ENCODE measurements around the gene BRD3.
A peak's percentile ranks its signal among the peaks of the same experiment; 100 is the strongest.

Gene BRD3

DNA sequence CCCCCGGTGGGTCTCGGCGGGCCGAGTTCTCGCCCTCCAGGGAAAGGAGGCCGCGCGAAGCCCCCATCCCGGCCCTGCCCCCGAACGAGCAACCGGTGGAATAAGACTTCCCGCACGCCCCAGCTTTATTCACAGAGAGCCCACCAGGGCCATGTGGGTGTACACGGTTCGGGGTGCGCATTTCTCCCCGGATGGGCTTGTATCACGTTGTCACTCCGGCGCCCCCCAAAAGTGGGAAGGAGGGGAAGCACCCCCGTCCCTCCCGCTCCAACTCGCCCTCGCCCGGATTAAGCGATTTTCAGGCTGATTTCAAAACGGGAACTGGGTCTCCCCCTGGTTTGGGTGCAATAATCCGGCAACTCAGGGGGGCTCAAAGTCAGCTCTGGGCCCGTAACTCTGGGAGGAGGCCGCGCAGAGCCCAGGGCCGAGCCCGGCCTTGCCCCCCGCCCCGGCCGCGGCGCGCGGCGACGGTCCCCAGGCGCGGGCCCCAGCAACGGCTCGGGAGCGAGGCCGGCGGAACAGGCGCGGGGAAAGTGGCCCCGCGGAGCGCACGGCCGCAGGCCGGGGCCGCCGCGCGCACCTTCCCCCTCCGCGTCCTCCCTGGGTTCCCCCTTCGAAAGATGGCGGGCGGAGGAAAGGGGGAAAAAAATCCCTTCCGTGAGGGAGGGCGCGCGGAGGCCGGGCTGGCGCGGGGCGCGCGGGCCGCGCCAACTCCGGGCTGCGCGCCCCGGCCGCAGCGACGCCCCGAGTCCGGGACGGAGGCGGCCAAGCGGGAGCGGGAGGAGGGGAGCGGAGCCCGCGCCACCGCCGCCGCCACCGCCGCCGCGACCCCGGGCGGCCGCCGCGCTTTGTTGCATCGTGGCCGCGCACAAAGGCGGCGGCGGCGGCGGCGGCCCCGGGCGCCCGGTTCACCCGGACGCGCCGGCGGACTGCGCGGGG is 644 bp downstream of the BRD3 start:
- peak in 1 of 3 donors; percentile 2 for DNase-seq (ENCODE audit: low read depth in 2 of 3, low spot score in 1 of 3)

DNA sequence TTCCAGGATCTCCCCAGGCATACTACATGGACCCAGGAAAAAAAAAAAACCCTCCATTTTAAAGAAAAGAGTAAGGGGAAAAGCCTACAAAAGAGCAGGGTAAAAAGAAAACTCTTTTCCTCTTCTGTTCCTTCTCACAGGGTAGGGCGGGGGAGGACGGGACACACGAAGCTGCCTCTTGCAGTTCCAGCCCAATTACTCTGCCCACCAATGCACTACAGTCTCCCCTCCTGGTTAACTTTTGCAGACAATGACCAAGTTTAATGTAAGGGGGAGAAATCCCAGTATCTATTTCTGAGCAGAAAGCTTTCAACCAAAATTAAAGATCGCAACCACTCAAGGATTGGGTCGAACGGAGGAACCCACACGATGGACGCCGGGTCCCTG is 1.3 kb downstream of the BRD3 start:
- no peak for DNase-seq (ENCODE audit: low read depth in 2 of 3, low spot score in 1 of 3)

DNA sequence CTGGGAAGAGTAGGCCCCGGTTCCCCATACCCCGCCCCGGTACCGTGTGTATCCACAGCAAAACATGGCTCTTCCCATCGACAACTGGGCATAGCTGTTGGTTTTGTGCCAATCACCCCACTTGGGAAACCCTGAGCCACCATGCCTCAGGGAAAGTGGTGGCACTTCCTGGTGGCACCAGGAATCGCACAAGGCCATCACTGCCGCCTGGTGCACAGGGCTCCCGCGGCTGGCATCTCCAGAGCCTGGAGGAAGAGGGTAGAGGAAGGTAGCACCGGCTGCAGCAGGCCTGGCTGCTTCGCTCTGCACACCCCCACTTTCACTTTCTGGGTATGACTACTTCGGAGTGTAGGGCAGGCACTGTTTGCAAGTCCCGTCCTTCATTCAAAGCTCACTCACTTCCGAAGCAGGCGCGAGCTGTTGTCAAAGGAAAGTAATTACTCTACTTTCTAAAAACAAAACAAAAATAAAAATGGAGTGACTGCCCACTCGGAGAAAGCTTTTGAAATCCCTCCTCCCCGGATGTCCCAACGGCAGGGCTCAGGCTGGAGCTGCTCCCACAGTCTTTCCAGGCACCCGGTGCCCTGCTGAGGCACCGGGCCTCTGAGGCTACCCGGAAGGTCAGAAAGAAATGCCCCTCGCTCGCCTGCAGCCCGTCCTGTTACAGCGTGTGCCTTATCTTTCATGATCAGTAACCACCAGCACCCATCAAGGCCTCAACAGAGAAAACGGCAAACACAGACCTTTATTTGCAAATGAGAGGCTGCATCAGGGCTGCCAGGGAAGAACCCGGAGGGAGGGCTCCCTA is 2.0 kb downstream of the BRD3 start:
- peak; percentile 56 to 58 (median 57) for DNase-seq (ENCODE audit: low read depth in 2 of 3, low spot score in 1 of 3)

DNA sequence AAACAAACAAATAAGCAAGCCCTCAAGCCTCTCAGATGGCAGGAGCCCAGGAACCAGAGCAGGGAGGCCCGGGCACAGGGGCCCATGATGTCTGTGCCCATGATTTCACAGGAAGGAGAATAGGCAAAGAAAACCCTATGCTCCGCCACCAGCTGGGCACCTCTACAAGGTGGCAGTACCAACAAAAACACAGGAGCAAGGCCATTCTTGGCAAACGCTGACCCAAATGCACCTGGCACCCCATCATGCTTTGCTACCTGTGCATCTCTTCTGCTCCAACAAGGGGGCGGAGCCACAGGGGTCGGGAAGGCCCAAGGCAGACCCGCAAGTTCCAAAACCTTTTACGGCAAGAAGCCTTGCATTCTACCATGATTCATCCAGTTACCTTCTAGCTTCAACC is 3.1 kb downstream of the BRD3 start:
- no peak for DNase-seq (ENCODE audit: low read depth in 2 of 3, low spot score in 1 of 3)

DNA sequence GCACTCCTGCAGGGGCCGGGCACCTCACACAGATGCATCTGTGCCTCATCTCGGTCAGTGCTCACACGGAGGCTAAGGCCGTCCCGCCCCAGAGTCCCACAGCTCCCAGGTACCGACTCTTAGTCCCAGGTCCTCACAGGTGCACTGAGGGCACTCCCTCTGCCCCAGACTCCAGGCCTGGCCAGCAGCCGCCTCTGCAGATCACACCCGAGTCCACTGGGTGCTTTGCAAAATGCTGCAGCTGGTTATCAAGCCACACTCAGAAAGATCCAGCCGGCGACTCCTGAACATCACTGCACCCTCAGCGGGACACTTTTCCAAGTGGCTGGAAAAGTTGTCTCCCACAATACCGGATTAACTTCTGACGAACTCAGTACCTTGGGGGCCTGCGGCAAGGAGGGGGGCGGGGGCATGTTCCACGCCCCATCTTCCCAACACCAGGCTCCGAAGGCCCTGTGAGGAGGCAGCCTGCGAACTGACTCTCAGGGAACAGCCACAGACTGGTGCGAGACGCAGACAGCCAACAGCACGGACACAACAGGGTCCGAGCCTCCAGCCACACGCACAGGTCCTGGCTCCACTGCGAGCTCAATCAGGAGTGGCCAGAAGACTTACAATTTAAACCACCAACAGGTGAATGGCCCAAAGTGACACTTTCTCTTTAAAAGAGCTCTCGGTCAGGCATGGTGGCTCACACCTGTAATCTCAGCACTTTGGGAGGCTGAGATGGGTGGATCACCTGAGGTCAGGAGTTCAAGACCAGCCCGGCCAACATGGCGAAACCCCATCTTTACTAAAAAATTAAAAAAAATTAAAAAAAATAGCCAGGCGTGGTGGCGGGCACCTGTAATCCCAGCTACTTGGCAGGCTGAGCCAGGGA is 4.0 kb downstream of the BRD3 start:
- DNase-seq (ENCODE audit: low read depth in 2 of 3, low spot score in 1 of 3) = no peak

DNA sequence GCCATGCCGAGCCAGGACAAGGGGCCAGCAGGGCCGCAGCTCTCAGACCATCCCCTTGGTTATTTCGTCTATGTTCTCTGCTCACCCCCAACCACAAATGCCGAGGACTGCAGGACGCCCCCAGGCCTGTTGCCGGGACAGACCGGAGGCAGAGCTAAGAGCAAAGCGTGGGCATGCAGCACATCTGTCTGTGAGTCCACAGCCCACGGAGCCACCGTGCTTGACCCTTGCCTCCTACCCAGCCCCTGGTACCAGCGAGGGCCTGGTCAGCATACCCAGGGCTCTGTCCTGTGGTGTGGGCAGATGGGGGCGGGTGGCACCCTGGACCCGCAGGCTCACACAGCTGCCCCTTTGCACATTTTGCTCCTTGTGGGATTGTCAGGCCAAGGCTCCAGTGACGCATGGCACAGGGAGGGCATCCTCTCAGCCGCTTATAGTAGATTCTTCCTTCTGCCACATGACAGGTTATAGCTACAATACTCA is 4.7 kb downstream of the BRD3 start:
- DNase-seq (ENCODE audit: low read depth in 2 of 3, low spot score in 1 of 3) = no peak

DNA sequence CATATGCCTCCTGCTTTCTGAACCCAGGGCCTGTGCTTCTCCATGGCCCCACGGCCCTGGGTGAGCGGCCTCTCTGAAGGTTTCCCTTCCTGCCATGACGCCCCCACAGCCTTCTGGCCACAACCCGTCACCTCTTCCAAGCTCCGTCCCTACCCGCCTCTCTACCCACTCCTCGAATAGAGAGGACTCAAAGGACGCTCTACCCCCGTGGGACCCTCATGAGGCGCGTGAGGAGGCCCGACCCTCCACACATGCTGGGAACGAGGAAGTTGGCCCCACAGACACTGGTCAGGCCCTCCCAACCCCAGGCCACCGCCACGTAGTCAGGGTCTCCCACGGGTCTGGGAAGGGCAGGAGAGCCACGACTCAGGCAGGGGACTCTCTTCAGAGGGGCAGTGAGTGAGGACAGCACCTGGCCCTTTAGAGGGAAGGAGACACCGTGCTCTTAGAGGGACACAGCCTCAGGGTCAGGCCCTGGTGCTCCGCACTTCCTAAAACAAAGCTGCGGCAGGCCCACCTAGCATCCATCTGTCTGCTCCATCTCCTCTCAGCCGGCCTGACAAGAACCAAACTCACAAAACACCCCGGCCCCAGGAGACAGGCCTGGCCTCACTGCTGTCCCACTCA is 5.3 kb downstream of the BRD3 start:
- no peak for DNase-seq (ENCODE audit: low read depth in 2 of 3, low spot score in 1 of 3)

DNA sequence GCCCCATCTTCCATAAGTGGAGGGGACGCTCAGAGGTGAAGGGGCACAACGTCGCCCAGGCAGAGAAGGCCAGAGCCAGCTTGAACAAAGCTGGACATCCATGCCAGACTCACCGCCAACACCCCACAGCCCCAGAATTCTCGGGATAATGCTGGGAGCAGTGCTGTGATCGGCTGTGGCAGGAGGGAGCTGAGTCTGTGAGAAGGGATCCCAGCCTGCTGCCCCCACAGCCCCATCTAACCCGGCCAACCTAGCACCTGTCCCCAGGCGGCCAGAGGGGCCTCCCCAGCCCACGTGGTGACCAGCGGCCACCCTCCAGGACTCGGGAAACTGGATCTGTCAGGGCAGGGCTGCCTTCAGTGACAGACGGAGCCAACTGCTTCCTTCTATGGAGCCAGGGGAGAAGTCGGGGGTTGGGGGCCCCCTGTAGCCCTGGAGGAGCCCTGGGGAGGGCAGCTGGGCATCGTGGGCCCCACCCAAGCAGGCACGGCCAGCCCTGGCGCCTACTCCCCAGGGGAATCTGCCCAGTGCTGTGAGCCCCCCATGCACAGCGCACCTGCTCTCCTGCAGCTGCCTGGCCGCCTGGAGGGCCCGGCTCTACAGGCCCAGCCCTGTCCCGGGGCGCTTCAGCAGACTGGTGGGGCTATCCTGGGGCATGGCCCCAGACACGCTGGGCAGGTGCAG is 6.0 kb downstream of the BRD3 start:
- no peak for DNase-seq (ENCODE audit: low read depth in 2 of 3, low spot score in 1 of 3)

DNA sequence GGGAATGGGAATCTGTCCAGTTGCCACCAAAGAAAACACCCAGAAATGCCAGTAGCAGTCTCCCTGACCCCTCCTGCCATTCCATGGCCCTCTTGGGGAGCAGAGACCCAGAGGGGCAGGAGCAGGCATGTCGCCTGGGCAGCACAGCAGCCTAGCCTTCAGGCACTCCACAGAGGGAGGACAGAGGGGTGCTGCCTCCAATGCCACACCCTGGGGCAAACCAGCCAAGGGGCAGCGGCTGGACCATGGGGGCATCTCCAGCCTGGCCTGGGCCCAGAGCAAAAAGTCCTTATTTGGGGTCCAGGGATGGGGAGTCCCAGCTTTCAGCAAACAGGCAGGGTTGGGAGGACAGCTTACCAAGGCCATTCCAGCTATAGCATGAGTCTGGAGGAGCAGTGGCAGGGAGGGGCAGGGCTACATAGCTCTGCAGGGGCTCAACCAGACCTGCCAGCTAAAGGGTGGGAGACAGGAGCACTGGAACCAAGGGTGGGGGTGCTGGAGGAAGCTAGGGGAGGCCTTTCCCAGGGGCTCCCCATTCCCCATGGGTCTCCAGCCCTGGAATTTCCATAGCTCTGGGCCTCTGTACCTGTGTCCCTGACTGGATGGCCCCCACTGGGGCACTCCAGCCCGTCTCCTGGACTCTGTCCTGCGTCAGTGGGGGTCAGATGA is 6.7 kb downstream of the BRD3 start:
- no peak for DNase-seq (ENCODE audit: low read depth in 2 of 3, low spot score in 1 of 3)

DNA sequence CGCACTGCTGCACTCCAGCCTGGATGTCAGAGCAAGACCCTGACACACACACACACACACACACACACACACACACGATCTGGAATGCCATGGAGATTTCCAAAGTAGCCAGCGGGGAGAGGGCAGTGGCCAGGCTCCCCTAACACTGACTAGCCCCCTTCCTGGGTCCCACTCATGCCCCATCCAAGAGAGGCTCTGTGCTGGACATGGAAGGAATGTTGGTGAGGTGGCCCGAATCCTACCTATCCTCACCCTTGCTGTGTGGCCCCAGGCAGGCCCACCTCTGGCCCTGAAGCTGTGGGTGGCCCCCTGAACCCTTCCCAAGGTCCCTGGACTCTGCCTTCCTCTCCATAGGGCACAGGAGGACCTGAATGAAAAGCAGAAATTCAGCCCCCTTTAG is 7.3 kb downstream of the BRD3 start:
- DNase-seq (ENCODE audit: low read depth in 2 of 3, low spot score in 1 of 3) = no peak

DNA sequence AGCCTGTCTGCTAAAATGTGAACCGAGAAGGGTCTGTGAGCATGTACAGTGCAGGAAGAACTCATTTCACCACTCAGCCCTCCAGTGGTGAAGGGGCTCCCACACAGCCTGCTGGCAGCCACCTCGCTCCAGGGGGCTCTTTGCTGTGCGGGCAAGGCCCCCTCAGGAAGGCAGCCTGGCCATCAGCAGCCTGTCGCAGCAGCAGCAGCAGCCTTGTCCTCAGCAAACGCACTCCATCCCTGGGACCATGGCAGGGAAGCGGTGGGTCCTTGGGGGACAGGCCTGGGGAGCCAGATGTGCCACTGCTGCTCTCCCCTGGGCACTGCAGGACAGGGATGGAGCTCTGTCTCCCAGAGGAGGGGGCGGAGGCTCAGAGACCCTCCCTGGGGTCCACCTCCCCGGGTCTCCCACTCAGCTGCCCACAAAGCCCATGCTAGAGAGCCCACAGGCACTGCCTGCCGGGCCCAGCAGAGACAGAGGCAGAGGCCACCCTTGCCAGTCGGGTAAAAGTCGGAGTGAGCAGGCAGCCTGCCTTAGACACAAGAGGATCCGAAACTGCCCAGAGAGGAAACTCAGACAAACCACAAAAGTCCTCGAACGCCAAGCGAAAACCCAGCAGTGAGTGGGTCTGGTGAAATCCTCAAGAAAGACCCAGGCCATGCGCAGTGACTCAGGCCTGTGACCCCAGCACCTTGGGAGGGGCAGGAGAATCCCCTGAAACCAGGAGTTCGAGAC is 8.0 kb downstream of the BRD3 start:
- DNase-seq (ENCODE audit: low read depth in 2 of 3, low spot score in 1 of 3) = no peak

DNA sequence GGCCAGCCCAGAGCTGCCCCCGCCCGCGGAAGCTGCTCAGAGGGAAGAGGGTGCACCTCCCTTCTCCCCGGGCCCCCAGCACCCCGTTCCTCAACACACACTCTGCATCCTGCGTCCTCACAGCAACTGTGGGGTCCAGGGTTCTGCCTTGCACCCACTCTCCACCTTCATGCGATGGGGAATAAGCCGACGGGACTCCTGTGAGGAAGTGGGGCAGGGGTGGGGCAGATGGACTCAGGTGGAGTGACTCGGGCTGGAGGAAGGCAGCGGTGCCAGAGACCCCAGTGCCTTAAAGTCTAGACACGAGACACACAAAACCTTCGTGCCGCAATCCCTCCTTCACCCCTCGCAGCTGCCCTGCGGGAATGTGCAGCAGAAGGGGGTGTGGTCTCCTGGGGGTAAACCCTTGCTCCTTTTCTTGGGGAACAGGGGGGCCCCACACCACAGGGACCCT is 8.6 kb downstream of the BRD3 start:
- no peak for DNase-seq (ENCODE audit: low read depth in 2 of 3, low spot score in 1 of 3)

DNA sequence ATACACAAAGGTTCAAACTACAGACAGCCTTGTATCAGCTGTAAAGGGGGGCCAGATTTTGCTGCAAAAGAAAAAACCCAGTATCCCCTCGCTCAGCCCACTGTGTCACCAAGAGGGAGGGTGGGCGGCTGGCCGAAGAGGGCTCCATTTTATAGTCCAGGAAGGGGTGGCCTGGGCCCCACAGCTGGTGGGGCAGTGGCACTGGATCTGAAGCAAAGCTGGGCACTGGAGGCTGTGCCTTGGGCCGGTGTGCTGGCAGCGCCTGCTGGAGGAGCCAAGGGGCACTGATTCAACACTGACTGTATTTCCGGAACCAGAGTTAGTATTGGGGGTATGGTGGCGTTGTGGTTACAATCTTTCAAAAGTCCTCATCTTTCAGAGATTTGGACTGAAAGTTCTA is 9.1 kb downstream of the BRD3 start:
- DNase-seq (ENCODE audit: low read depth in 2 of 3, low spot score in 1 of 3) = no peak

DNA sequence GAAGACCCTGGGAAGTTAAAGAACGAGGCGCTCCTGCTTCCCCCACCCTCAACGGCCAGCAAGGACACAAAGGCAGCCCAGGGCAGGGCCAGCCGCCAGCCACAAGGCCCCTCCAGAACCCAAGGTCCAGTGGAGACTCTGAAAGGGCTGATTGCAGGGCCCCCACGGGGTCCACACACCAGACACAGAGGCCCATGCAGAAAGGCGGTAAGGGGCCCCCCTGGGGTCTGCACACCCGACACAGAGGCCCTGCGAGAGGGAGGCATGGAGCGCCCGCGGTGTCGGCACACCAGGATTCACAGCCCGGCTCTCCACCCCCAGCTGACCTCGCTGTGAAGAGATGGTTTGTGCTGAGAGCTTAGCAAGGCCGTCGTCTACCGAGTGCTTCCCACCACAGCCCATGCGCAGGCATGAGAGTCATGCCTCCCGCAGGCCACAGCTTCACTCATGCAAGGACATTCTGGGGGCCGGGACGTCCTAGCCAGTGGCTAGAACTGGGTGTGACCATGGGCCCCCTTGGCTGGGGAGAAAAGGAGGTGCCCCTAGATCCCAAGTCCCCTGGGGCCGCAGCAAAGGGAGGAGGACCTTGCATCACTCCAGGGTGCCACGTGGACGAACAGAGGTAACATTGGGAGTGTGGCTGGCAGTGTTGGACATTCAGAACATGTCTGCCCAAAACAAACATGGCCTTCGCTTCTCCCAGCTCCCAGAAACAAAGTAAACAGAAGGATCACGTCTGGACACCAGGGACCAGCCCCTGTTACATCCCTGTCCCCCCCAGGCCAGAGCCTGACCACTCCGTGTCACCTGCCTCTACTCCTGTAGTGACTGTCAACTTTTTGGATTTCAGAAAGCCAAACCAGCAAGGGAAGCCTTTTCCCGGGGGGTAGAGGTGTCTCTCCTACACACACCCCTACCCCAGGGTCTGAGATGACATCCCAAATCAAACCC is 9.8 kb downstream of the BRD3 start:
- DNase-seq (ENCODE audit: low read depth in 2 of 3, low spot score in 1 of 3) = no peak

DNA sequence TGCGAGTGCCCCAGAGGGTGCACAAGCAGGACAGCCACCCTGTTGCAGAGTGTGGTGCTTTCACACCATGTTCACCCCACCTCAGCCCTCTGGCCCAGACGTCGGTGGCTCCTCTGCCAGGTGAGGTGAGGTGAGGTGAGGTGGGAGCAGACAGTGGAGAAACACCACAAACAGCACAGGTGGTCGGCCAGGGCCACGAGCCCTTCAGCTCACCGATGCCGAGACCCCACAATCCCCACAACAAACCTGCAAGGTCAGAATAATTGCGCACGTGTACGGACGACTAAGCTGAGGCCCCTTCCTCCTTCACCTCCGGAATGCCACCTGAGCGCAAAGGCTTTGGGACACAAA is 10.5 kb downstream of the BRD3 start:
- DNase-seq (ENCODE audit: low read depth in 2 of 3, low spot score in 1 of 3) = no peak

DNA sequence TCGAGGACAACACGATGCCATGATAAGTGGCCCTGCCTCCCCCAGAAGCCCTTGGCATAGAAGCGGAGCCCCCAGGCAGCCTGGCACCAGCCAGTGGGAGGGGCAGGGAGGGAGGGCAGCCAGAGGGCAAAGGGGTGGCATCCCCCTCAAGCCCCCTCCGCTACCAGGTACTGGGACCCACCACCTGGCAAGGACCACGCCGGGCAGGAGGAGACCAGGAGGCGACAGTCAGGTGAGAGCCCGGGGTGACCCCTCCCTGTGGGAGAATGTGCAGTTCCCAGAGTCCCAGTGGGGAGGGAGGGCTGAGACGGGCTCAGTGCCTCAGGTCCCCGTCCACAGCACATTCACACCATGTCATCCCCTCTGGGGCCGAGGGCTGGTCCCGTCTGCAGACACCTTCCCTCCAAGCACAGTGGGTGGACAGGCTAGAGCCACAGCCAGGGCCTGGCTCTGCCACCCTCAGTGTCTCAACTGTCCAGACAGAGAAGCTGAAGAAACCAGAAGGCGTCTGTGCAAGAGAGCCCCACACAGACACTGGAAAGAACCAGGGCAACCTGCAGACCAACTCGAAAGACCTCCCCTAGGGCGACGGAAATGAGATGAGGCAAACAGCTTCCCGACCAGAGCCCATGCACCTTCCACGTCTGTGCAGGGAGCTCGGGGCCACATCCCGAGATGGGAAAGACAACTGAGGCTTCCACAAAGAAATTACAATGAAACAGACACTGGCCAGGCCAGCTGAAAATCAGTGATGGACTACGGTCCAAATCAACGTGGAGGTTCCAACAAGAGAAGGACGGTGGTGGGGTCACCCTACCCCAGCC is 11.1 kb downstream of the BRD3 start:
- DNase-seq (ENCODE audit: low read depth in 2 of 3, low spot score in 1 of 3) = no peak

DNA sequence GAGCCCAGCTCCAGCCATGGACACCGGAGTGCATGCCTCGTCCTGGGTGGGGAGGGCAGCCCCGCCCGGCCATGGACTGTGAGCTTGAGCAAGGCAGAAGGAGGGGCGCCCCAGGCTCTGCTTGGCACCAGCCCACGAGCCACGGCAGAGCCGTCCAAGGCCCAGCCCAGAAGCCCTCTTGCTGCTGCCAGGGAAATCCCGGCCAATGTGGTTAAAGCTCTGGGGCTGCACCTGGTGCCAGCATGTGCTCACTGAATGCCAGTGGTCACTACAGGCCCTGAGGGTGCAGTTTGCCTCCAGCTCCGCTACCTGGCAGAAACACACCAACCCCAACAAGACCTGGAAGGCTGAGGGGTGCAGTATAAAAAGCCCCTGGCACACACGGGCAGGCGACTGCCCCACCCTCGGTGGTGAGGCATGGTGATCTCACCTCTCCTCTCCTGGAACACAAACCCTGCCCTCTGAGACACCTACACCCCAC is 11.8 kb downstream of the BRD3 start:
- no peak for DNase-seq (ENCODE audit: low read depth in 2 of 3, low spot score in 1 of 3)

Data from stimulated activated CD4-positive, alpha-beta T cell treated with anti-CD3 and anti-CD28 coated beads, Interleukin-12 subunit alpha, Interleukin-12 subunit beta, amount 100 ng/mL, for 48 hours (primary cell).